Aorta (tissue), 5 donors: ENCODE measurements around the gene LRBA. TPM values are rescaled to one million over a fixed set of nuclear protein-coding genes. Genes with fewer than 3 reads are reported as not detected.

Source experiments
- ATAC-seq: fragments of 200-7000 bp; cut with Tn5 transposase; one replicate; pipeline ENCODE4 v1.9.1; 2022; ENCODE audit warnings: moderate library complexity; ENCODE audit not compliant: low FRiP score
- DNase-seq, 2 donors: peaks; one replicate each; pipeline ENCODE4 v3.0.0-alpha.2; 2020
- H3K27ac ChIP-seq, 2 donors: one replicate each; pipeline ENCODE4 v1.5.1; 2013; ENCODE audit warnings: low read length in 2 of 2, mild to moderate bottlenecking in 2 of 2, moderate library complexity in 2 of 2, control low read depth in 1 of 2, inconsistent platforms in 1 of 2, low read depth in 1 of 2
- H3K27me3 ChIP-seq, 2 donors: one replicate each; pipeline ENCODE4 v1.6.1; 2013; ENCODE audit warnings: control low read depth in 1 of 2, low read length in 1 of 2, mild to moderate bottlenecking in 1 of 2, moderate library complexity in 1 of 2; ENCODE audit not compliant: insufficient read depth in 2 of 2, control insufficient read depth in 1 of 2
- H3K36me3 ChIP-seq, 2 donors: one replicate each; pipeline ENCODE4 v1.6.1; 2013; ENCODE audit warnings: control low read depth in 1 of 2, low read length in 1 of 2, mild to moderate bottlenecking in 1 of 2; ENCODE audit not compliant: insufficient read depth in 2 of 2, control insufficient read depth in 1 of 2
- H3K4me1 ChIP-seq, 2 donors: one replicate each; pipeline ENCODE4 v1.6.1; 2013; ENCODE audit warnings: low read length in 2 of 2, control low read depth in 1 of 2, mild to moderate bottlenecking in 1 of 2, moderate library complexity in 1 of 2; ENCODE audit not compliant: insufficient read depth in 2 of 2, control insufficient read depth in 1 of 2
- H3K4me3 ChIP-seq, 2 donors: one replicate each; pipeline ENCODE4 v1.5.1; 2013; ENCODE audit warnings: low read length in 2 of 2, control low read depth in 1 of 2, mild to moderate bottlenecking in 1 of 2
- H3K9me3 ChIP-seq: one replicate; pipeline ENCODE4 v1.6.1; 2013; ENCODE audit warnings: mild to moderate bottlenecking, low read length; ENCODE audit not compliant: control insufficient read depth
- WGBS, 2 donors: extraction: QIAGEN DNeasy Blood & Tissue Kit; methylation state at CpG; one replicate each; pipeline ENCODE4 v1.1.7; 2013; 5-methylcytosine and 5-hydroxymethylcytosine counted together
- intact Hi-C, 2 donors: fragments of 100-400 bp; cut with DNase I; formaldehyde crosslinking; loops; one replicate each; pipeline versions ENCODE4 v1.14.2 to v1.15.0; 2022
- polyA plus RNA-seq, 2 donors: library from polyadenylated mRNA; stranded (reverse); fragments of 200-250 nt; gene quantifications; one replicate each; pipeline ENCODE4 v1.2.3, GENCODE V29; 2013
- total RNA-seq, 2 donors: library from RNA; stranded (reverse); fragmentation: NEBNext Ultra II Directional; extraction: Animal tissue kit (Norgen Biotek cat#: 25700); gene quantifications; one replicate each; pipeline ENCODE4 v1.2.1, GENCODE V29; 2021
- donor health status: healthy with polysubstance abuse.
- donor health status: Bipolar disorder and iron deficiency.
- donor health status: DM: no; HTN: no; CAD: no.
- donor health status: DM: no; HTN: no; CAD: no.
- donor health status: DM: yes; HTN: yes; CAD: no.

The LRBA gene
- total and polyA plus RNA-seq, 4 donors = 4.8 to 34.5 (median 15.4) TPM

DNA sequence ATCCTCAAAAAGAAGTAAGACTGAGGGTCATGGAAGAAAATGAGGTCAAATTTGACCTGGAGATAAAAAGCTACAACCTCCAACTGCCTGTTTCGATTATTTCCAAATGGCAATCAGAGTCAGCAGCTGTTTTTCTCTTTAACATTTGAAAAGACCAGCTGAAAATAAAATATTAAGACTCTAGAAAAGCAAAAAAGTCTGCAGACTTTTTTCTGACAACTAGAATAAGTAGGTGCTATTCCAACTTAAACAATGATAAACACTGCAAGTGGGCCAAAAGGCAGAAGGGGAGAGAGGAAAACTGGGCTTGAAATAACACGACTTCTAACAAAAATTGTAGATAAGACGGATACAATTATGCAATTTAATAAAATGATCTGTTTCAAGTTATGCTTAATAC, 110.4 kb downstream of the LRBA start:
- H3K4me3 ChIP-seq = no peak overlapping the region
- ATAC-seq (no peak), DNase-seq (no peak)
- H3K4me1 ChIP-seq = no peaks in the 10 kb centered on the region
- no peaks in the 10 kb centered on the region for H3K27me3 ChIP-seq
- intact Hi-C loops = no loop called here
- H3K9me3 ChIP-seq = no peaks in the 10 kb centered on the region
- H3K27ac ChIP-seq = no peak overlapping the region
- 6 to 11% methylated on average over 3 of the region's 3 CpGs for WGBS, 2 donors
- H3K36me3 ChIP-seq = no peaks in the 10 kb centered on the region

DNA sequence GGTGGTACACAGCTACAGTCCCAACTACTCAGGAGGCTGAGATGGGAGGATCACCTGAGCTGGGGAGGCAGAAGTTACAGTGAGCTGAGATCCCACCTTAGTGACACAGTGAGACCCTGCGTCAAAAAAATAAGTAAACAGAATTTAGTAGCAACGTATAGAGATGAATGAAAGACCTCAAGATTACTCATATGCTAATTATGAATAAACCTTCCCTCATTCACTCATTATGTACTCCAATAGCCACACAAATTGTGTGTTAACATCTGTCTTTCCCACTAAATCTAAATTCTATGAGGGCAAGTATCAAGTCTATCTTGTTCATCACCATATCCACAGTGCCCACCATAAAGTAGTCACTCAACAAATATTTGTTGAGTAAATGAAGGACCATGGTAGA, 111.5 kb downstream of the LRBA start:
- Histone ChIP-seq H3K27me3 (no peaks in the 10 kb centered on the region), H3K4me3 (no peak overlapping the region), H3K4me1 (no peaks in the 10 kb centered on the region), H3K27ac (no peak overlapping the region), H3K36me3 (no peaks in the 10 kb centered on the region), H3K9me3 (no peaks in the 10 kb centered on the region)
- intact Hi-C loops = no loop called here
- ATAC-seq (no peak), DNase-seq (no peak)
- WGBS, 2 donors = 95 to 97% methylated on average over 2 of the region's 2 CpGs

DNA sequence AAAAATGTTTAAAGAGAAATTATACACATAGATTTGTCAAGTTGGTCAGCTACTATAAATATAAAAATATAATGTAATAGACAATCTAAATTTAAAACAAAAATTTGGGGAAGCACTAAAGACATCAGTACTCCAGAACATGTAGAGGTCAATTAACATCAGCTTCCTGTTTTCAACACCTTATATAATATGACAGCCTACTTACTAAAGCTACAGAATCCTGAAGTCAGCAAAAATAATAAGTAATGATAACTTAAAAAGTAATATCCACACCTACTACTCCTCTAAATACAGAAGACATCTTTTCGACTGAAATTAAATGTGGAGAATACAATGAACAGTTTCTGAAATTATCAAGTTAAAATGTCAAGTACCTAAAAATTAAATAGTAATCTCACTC, 118.6 kb downstream of the LRBA start:
- Histone ChIP-seq H3K27ac (no peak overlapping the region), H3K4me3 (no peak overlapping the region), H3K36me3 (no peaks in the 10 kb centered on the region), H3K4me1 (no peaks in the 10 kb centered on the region), H3K27me3 (no peaks in the 10 kb centered on the region), H3K9me3 (no peaks in the 10 kb centered on the region)
- 89 to 94% methylated on average over 1 of the region's 1 CpG for WGBS, 2 donors
- ATAC-seq = no peak
- intact Hi-C loops = no loop called here
- no peak for DNase-seq

DNA sequence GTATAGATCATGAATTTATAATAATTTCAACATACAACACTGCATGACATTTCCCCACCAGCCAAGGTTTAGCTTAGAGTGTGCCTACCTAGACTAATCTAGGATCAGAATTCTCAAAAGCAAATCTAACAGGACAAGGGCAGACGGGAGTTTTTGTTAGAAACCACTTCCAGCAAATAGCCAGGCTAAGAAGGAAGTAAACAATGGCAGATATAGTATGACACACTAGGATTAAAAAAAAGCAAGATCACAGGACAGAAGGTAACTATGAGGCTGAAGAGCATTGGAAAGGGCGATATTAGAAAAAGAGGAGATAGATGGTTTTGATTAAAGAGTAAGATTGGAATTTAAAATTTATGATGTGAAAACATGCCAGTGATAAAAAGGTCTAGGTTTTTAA, 124.8 kb downstream of the LRBA start:
- intact Hi-C loops = no loop called here
- Histone ChIP-seq H3K4me1 (no peaks in the 10 kb centered on the region), H3K27me3 (no peaks in the 10 kb centered on the region), H3K27ac (no peak overlapping the region), H3K4me3 (no peak overlapping the region), H3K36me3 (no peaks in the 10 kb centered on the region), H3K9me3 (no peaks in the 10 kb centered on the region)
- no peak for DNase-seq
- ATAC-seq = no peak
- 84 to 87% methylated on average over 2 of the region's 2 CpGs for WGBS, 2 donors

DNA sequence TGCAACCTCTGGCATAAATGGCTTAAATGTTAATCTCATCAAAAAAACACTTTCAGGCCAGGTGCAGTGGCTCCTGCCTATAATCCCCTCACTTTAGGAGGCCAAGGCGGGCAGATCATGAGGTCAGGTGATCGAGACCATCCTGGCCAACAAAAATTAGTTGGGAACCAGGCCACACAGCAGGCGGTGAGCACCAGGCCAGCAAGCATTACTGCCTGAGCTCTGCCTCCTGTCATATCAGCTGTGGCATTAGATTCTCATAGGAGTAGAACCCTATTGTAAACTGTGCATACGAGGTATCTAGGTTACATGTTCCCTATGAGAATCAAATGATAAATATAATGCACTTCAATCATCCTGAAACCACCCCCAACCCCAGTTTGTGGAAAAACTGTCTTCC, 125.8 kb downstream of the LRBA start:
- H3K4me1 ChIP-seq = no peaks in the 10 kb centered on the region
- no peak overlapping the region for H3K27ac ChIP-seq
- intact Hi-C loops = no loop called here
- no peaks in the 10 kb centered on the region for H3K36me3 ChIP-seq
- H3K9me3 ChIP-seq = no peaks in the 10 kb centered on the region
- DNase-seq (no peak), ATAC-seq (no peak)
- H3K27me3 ChIP-seq = no peaks in the 10 kb centered on the region
- 90 to 93% methylated on average over 4 of the region's 4 CpGs for WGBS, 2 donors
- H3K4me3 ChIP-seq = no peak overlapping the region

- no peaks in the 10 kb centered on the region for H3K36me3 ChIP-seq
- ATAC-seq (no peak), DNase-seq (no peak)
- no peak overlapping the region for H3K27ac ChIP-seq
- no peaks in the 10 kb centered on the region for H3K4me1 ChIP-seq
- H3K4me3 ChIP-seq = no peak overlapping the region
- no peaks in the 10 kb centered on the region for H3K27me3 ChIP-seq
- intact Hi-C loops = no loop called here
- H3K9me3 ChIP-seq = no peaks in the 10 kb centered on the region
Observed at GRCh38 chr4:150888625-150889024, 126.5 kb downstream of the LRBA start.

- ATAC-seq = no peak
- H3K27ac ChIP-seq = no peak overlapping the region
- intact Hi-C loops = no loop called here
- no peaks in the 10 kb centered on the region for H3K9me3 ChIP-seq
- no peaks in the 10 kb centered on the region for H3K36me3 ChIP-seq
- no peak for DNase-seq
- no peaks in the 10 kb centered on the region for H3K27me3 ChIP-seq
- no peaks in the 10 kb centered on the region for H3K4me1 ChIP-seq
- whole genome bisulfite sequencing, 2 donors = 0 to 2% methylated on average over 1 of the region's 1 CpG
- H3K4me3 ChIP-seq = no peak overlapping the region
Observed at GRCh38 chr4:150888217-150888616, 126.9 kb downstream of the LRBA start.

GRCh38 chr4:150886597-150886996, 128.5 kb downstream of the LRBA start:
- 96 to 97% methylated on average over 1 of the region's 1 CpG for WGBS, 2 donors
- Histone ChIP-seq H3K9me3 (no peaks in the 10 kb centered on the region), H3K27ac (no peak overlapping the region), H3K36me3 (no peaks in the 10 kb centered on the region), H3K4me1 (no peaks in the 10 kb centered on the region), H3K4me3 (no peak overlapping the region), H3K27me3 (no peaks in the 10 kb centered on the region)
- ATAC-seq = no peak
- intact Hi-C loops = no loop called here
- no peak for DNase-seq

DNA sequence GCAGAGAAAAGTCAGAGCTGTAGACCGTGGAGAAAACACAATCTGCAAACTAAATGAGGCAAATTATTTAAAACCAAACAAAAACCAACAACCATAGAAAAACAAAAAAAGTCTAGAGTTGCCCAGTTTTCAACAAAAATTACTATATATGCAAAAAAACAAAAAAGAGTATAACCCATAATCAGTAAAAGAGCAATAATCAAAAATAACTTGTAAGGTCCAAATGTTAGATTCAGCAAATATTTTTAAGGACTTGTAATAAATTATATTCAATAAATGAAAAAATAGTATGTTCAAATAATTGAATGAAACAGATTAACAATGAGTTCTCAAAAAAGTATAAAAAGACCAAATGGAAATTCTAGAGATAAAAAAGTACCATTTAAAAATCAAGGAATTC, 130.5 kb downstream of the LRBA start:
- intact Hi-C loops = no loop called here
- Histone ChIP-seq H3K4me3 (no peak overlapping the region), H3K9me3 (no peaks in the 10 kb centered on the region), H3K27ac (no peak overlapping the region), H3K36me3 (no peaks in the 10 kb centered on the region), H3K27me3 (no peaks in the 10 kb centered on the region), H3K4me1 (no peaks in the 10 kb centered on the region)
- no peak for ATAC-seq
- no peak for DNase-seq
- 95 to 97% methylated on average over 1 of the region's 1 CpG for WGBS, 2 donors
